ENCODE data around the gene AMBN. TPM values are rescaled to one million over a fixed set of nuclear protein-coding genes. Genes with fewer than 3 reads are reported as not detected.

The AMBN gene
- polyA plus RNA-seq, 1 donor: not detected

Other genes with a start within 250 kb of the AMBN start
- gene SMR3A, start 231.5 kb upstream of the AMBN start, polyA plus RNA-seq: not detected
- gene SMR3B, start 209.1 kb upstream of the AMBN start, polyA plus RNA-seq: not detected
- gene OPRPN, start 194.3 kb upstream of the AMBN start, polyA plus RNA-seq: not detected
- not detected for gene MUC7, start 120.1 kb upstream of the AMBN start, polyA plus RNA-seq
- not detected for gene AMTN, start 73.7 kb upstream of the AMBN start, polyA plus RNA-seq
- gene ENAM, start 36.5 kb downstream of the AMBN start, polyA plus RNA-seq: 1.4 TPM
- gene JCHAIN, start 74.3 kb downstream of the AMBN start, polyA plus RNA-seq: 1.5 TPM
- gene UTP3, start 96.3 kb downstream of the AMBN start, polyA plus RNA-seq: 34.4 TPM
- gene RUFY3, start 129.7 kb downstream of the AMBN start, polyA plus RNA-seq: 70.1 TPM
- 69.7 TPM for gene GRSF1, start 247.6 kb downstream of the AMBN start, polyA plus RNA-seq